Astrocyte (in vitro differentiated cells and primary cell): ENCODE measurements around the gene CYB561D2. TPM values are rescaled to one million over a fixed set of nuclear protein-coding genes. Genes with fewer than 3 reads are reported as not detected.

Experiments used
- DNase-seq: peaks from one replicate; pipeline ENCODE4 v3.0.0-alpha.2; 2010; ENCODE audit warnings: low read depth
- FAIRE-seq: peaks from 2 replicates; lab custom pipeline; 2011; peaks lifted over from hg19 to GRCh38; lab: Jason Lieb, UNC
- H2AFZ ChIP-seq: 2 replicates; pipeline ENCODE4 v1.6.0; 2012; ENCODE audit warnings: low read depth, low read length, inconsistent platforms
- H3K27ac ChIP-seq: 2 replicates; pipeline ENCODE4 v1.5.1; 2011; ENCODE audit warnings: low read depth, low read length, inconsistent platforms
- H3K27me3 ChIP-seq: 2 replicates; pipeline ENCODE4 v1.6.0; 2011; ENCODE audit warnings: low read length, inconsistent platforms; ENCODE audit not compliant: insufficient read depth
- H3K36me3 ChIP-seq: 2 replicates; pipeline ENCODE4 v1.5.1; 2011; ENCODE audit warnings: low read length, inconsistent platforms; ENCODE audit not compliant: insufficient read depth
- H3K4me1 ChIP-seq: 2 replicates; pipeline ENCODE4 v1.5.1; 2011; ENCODE audit warnings: low read length, inconsistent platforms; ENCODE audit not compliant: insufficient read depth
- H3K4me2 ChIP-seq: 2 replicates; pipeline ENCODE4 v1.6.0; 2012; ENCODE audit warnings: low read length, inconsistent platforms
- H3K4me3 ChIP-seq: 2 replicates; pipeline ENCODE4 v1.5.1; 2011; ENCODE audit warnings: low read depth, mild to moderate bottlenecking, low read length, inconsistent platforms; ENCODE audit not compliant: insufficient read depth
- H3K79me2 ChIP-seq: 2 replicates; pipeline ENCODE4 v1.6.0; 2012; ENCODE audit warnings: mild to moderate bottlenecking, low read length, inconsistent platforms; ENCODE audit not compliant: insufficient read depth
- H3K9ac ChIP-seq: 2 replicates; pipeline ENCODE4 v1.6.0; 2012; ENCODE audit warnings: mild to moderate bottlenecking, low read length, inconsistent platforms
- H3K9me3 ChIP-seq: 2 replicates; pipeline ENCODE4 v1.5.1; 2012; ENCODE audit warnings: low read depth, mild to moderate bottlenecking, low read length, inconsistent platforms; ENCODE audit not compliant: insufficient read depth
- H4K20me1 ChIP-seq: 2 replicates; pipeline ENCODE4 v1.6.0; 2012; ENCODE audit warnings: low read length, inconsistent platforms; ENCODE audit not compliant: insufficient read depth
- H3K27ac Mint-ChIP-seq: one replicate; pipeline ENCODE4 v1.8.0; 2021; ENCODE audit warnings: mild to moderate bottlenecking, mixed read lengths; ENCODE audit not compliant: unreplicated experiment
- H3K27me3 Mint-ChIP-seq: one replicate; pipeline ENCODE4 v1.8.0; 2021; ENCODE audit warnings: low read depth, mixed read lengths; ENCODE audit not compliant: unreplicated experiment
- H3K36me3 Mint-ChIP-seq: one replicate; pipeline ENCODE4 v1.8.0; 2021; ENCODE audit warnings: low read depth, mixed read lengths; ENCODE audit not compliant: unreplicated experiment
- H3K4me1 Mint-ChIP-seq: one replicate; pipeline ENCODE4 v1.8.0; 2021; ENCODE audit warnings: low read depth, mixed read lengths; ENCODE audit not compliant: unreplicated experiment
- H3K4me3 Mint-ChIP-seq: one replicate; pipeline ENCODE4 v1.8.0; 2021; ENCODE audit warnings: mild to moderate bottlenecking, moderate library complexity, mixed read lengths; ENCODE audit not compliant: unreplicated experiment
- H3K9me3 Mint-ChIP-seq: one replicate; pipeline ENCODE4 v1.8.0; 2021; ENCODE audit warnings: mild to moderate bottlenecking, mixed read lengths; ENCODE audit not compliant: unreplicated experiment
- CTCF ChIP-seq: IDR thresholded peaks from 2 replicates; pipeline ENCODE4 v1.5.1; 2011; ENCODE audit warnings: low read depth, mild to moderate bottlenecking, inconsistent platforms, low read length, moderate library complexity; ENCODE audit not compliant: insufficient read depth
- EZH2 ChIP-seq: IDR thresholded peaks from 2 replicates; pipeline ENCODE4 v1.6.1; 2012; ENCODE audit warnings: mild to moderate bottlenecking, low read length, inconsistent platforms; ENCODE audit not compliant: insufficient read depth
- total RNA-seq: library from RNA; stranded (reverse); gene quantifications from 2 replicates; pipeline ENCODE4 v1.2.1, GENCODE V29; 2021

CYB561D2 gene
- total RNA-seq, 1 donor from 2014 or later: 19.4 TPM

- DNase-seq (no peak), FAIRE-seq (no peak)
- peak overlapping the region; percentile 95 for H3K9ac ChIP-seq
- H3K4me1 ChIP-seq: peaks cover 16% of the 10 kb centered on the region
- H2AFZ ChIP-seq: no peak overlapping the region
- no peaks in the 10 kb centered on the region for H3K9me3 ChIP-seq
- peak overlapping the region; percentile 99 for H3K4me2 ChIP-seq
- H3K4me3 ChIP-seq: peak overlapping the region; percentile 86
- no peaks in the 10 kb centered on the region for H3K9me3 Mint-ChIP-seq
- H4K20me1 ChIP-seq: peaks cover 27% of the 10 kb centered on the region
- no peaks in the 10 kb centered on the region for H3K27me3 ChIP-seq
- peaks cover 33% of the 10 kb centered on the region for H3K36me3 ChIP-seq
- H3K79me2 ChIP-seq: peaks cover 46% of the 10 kb centered on the region
- H3K4me1 Mint-ChIP-seq: peaks cover 14% of the 10 kb centered on the region
- TF ChIP-seq CTCF (no peak), EZH2 (no peak)
- peak overlapping the region; percentile 47 for H3K27ac ChIP-seq
- peak overlapping the region; percentile 94 for H3K4me3 Mint-ChIP-seq
- H3K27ac Mint-ChIP-seq: peak overlapping the region; percentile 89
- no peaks in the 10 kb centered on the region for H3K27me3 Mint-ChIP-seq
- H3K36me3 Mint-ChIP-seq: peaks cover 10% of the 10 kb centered on the region
Observed at GRCh38 chr3:50327129-50327528, 23.5 kb upstream of the CYB561D2 start.

GRCh38 chr3:50327943-50328691, 22.5 kb upstream of the CYB561D2 start, which contains the start of gene TUSC2:
Gene TUSC2 (minus strand): TSS chr3:50328223. CDS start chr3:50328099, 124 bp downstream.
- peaks cover 9% of the 10 kb centered on the region for H3K4me1 Mint-ChIP-seq
- Histone ChIP-seq H4K20me1 (peaks cover 35% of the 10 kb centered on the region), H3K9ac (peak within 1 kb of the TSS; percentile 95), H3K4me2 (peak within 1 kb of the TSS; percentile 99), H3K27me3 (no peaks in the 10 kb centered on the region), H3K9me3 (no peaks in the 10 kb centered on the region), H3K4me1 (peaks cover 14% of the 10 kb centered on the region), H3K27ac (peak within 1 kb of the TSS; percentile 52), H2AFZ (peak within 1 kb of the TSS; percentile 54), H3K4me3 (peak within 1 kb of the TSS; percentile 86), H3K79me2 (peaks cover 55% of the 10 kb centered on the region), H3K36me3 (peaks cover 33% of the 10 kb centered on the region)
- H3K27me3 Mint-ChIP-seq: no peaks in the 10 kb centered on the region
- TF ChIP-seq CTCF (no peak), EZH2 (no peak)
- DNase-seq (peak; percentile 87), FAIRE-seq (peak; percentile 78)
- peak within 1 kb of the TSS; percentile 94 for H3K4me3 Mint-ChIP-seq
- H3K36me3 Mint-ChIP-seq: peaks cover 10% of the 10 kb centered on the region
- H3K27ac Mint-ChIP-seq: peak within 1 kb of the TSS; percentile 89
- H3K9me3 Mint-ChIP-seq: no peaks in the 10 kb centered on the region

- no peak for DNase-seq
- peaks cover 29% of the 10 kb centered on the region for H3K36me3 ChIP-seq
- H3K27ac ChIP-seq: no peak overlapping the region
- peaks cover 10% of the 10 kb centered on the region for H3K36me3 Mint-ChIP-seq
- no peak overlapping the region for H3K4me3 Mint-ChIP-seq
- H3K4me1 ChIP-seq: peaks cover 30% of the 10 kb centered on the region
- no peaks in the 10 kb centered on the region for H3K9me3 Mint-ChIP-seq
- no peaks in the 10 kb centered on the region for H3K27me3 ChIP-seq
- no peak overlapping the region for H3K9ac ChIP-seq
- FAIRE-seq: no peak
- no peaks in the 10 kb centered on the region for H3K27me3 Mint-ChIP-seq
- H3K27ac Mint-ChIP-seq: no peak overlapping the region
- no peak for TF ChIP-seq EZH2
- TF ChIP-seq CTCF: no peak
- H3K4me3 ChIP-seq: no peak overlapping the region
- no peaks in the 10 kb centered on the region for H3K9me3 ChIP-seq
- H3K4me2 ChIP-seq: no peak overlapping the region
- H2AFZ ChIP-seq: no peak overlapping the region
- H4K20me1 ChIP-seq: peaks cover 55% of the 10 kb centered on the region
- peaks cover 22% of the 10 kb centered on the region for H3K4me1 Mint-ChIP-seq
- peaks cover 78% of the 10 kb centered on the region for H3K79me2 ChIP-seq
Observed at GRCh38 chr3:50330330-50330729, 20.3 kb upstream of the CYB561D2 start.
